ENCODE measurements around the gene SMYD3.

GRCh38 chr1:245701631-245702030, 805.4 kb downstream of the SMYD3 start:
- TF ChIP-seq POLR2A (IDR thresholded peaks at IDR 0.05) (no peak), CTCF (IDR thresholded peaks at IDR 0.05) (no peak)
